Measurements from ENCODE around the gene GRIN2A.

GRCh38 chr16:9763505-9763904 lies 418.7 kb downstream of the GRIN2A start:
- TF ChIP-seq EZH2 (IDR thresholded peaks at IDR 0.05; ENCODE audit: insufficient read depth, poor library complexity, severe bottlenecking), result no peak
- TF ChIP-seq EZH2phosphoT487 (IDR thresholded peaks at IDR 0.05; ENCODE audit: insufficient read depth, low read depth), result no peak

All from GM23248 (cell line).